Right atrium auricular region (tissue), 2 donors: ENCODE measurements around the gene SUN2. TPM values are rescaled to one million over a fixed set of nuclear protein-coding genes. Genes with fewer than 3 reads are reported as not detected.

Experiments used
- DNase-seq: peaks from one replicate; pipeline ENCODE4 v3.0.0-alpha.2; 2019; ENCODE audit warnings: low spot score
- H3K27ac ChIP-seq, 2 donors: fragments of 200-600 bp; sonication (generic); 1 replicate in 1 of 2; 2 replicates in 1 of 2; pipeline ENCODE4 v1.5.1; 2016 to 2019
- H3K27me3 ChIP-seq, 2 donors: fragments of 200-600 bp; sonication (generic); one replicate each; pipeline versions ENCODE4 v1.5.1 to v1.6.0; 2017 to 2019
- H3K36me3 ChIP-seq: fragments of 200-600 bp; sonication (generic); one replicate; pipeline ENCODE4 v1.5.1; 2016
- H3K4me1 ChIP-seq, 2 donors: fragments of 200-600 bp; sonication (generic); one replicate each; pipeline versions ENCODE4 v1.5.1 to v1.6.0; 2017 to 2019
- H3K4me3 ChIP-seq, 2 donors: fragments of 200-600 bp; sonication (generic); 1 replicate in 1 of 2; 2 replicates in 1 of 2; pipeline ENCODE4 v1.5.1; 2017 to 2019; ENCODE audit warnings: mild to moderate bottlenecking in 1 of 2, moderate library complexity in 1 of 2
- H3K9me3 ChIP-seq, 2 donors: fragments of 200-600 bp; sonication (generic); one replicate each; pipeline ENCODE4 v1.5.1; 2019
- CTCF ChIP-seq, 2 donors: fragments of 200-600 bp; sonication (generic); IDR thresholded peaks; one replicate each; pipeline ENCODE4 v1.5.1; 2019; ENCODE audit warnings: antibody characterized with exemption in 2 of 2
- total RNA-seq, 2 donors: library from RNA; depleted of rRNA; stranded (reverse); fragments of >200 nt; gene quantifications; one replicate each; pipeline ENCODE4 v1.1.0, GENCODE V29; 2016

Gene SUN2
- total RNA-seq, 2 donors from 2014 or later = 155 to 252 TPM

DNA sequence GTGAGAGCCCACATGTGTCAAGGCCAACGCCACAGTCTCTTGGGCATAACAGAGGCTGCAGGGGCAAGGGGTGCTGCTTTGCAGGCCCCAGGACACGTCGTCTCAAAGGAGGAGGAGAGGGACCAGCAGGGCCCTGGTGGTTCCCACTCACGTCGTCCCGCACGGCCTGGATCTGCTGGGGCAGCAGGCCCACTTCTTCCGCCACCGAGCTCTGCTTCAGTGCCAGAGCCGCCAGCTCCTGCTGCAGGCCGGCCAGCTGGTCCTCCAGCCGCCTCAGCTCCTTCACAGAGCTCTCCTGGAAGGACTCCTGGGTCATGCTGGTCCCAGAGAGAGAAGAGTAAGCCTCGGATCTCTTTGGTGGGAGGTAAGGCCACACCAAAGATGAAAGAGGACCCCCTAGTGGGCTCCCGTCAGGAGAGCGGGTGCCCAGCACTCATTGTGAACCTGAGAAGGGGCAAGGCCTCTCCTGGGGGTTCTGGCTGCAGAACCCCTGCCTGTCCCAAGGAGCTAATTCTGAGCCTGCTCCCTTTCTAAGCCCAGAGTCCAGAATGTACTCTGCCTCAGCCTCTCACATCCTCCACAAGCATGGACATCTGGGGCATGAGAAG is 15.6 kb downstream of the SUN2 start:
- no peak for DNase-seq
- Histone ChIP-seq H3K27ac (no peak overlapping the region), H3K27me3 (no peaks in the 10 kb centered on the region), H3K36me3 (peaks cover 99% of the 10 kb centered on the region), H3K4me1 (peaks cover 0 to 4% of the 10 kb centered on the region in 2 donors), H3K9me3 (no peaks in the 10 kb centered on the region), H3K4me3 (no peak overlapping the region)
- no peak for TF ChIP-seq CTCF (IDR thresholded peaks at IDR 0.05)

DNA sequence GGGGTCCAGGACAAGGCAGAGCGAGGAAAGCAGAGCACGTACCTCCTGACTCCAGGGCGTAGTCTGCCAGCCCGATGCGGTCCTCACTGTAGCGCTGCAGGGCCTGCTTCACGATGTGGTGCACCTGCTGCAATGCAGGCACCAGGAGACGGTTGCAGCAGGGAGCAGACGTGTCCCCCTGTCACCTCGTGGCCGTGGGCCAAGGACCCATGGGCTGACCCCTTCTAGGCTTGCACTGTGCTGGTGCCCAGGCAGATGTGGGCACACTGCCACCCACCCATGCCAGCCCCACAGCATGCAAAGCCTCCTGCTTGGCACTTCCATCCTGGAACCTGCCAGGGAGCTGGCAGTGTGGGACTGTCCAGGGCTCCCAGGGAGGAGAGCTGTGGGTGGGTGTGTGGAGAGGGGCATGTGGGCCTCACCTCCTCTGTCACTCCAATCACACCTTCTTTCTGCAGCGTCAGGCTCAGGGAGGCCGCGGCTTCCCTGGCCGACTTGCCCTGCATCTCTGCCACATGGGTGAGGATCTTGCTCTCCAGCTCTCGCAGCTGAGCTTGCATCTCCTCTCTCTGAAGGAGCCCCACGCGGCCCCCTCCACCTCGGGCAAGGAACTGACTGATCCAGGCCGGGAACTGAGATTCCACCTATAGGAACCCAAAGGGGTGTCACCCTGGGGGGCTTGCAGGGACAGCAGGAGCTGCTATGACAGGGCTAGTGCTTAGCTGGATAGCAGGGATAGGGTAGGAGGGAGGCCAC is 16.3 kb downstream of the SUN2 start:
- no peaks in the 10 kb centered on the region for H3K27me3 ChIP-seq
- H3K27ac ChIP-seq = no peak overlapping the region
- TF ChIP-seq CTCF (IDR thresholded peaks at IDR 0.05) = no peak
- no peak overlapping the region for H3K4me3 ChIP-seq
- H3K36me3 ChIP-seq = peaks cover 98% of the 10 kb centered on the region
- no peaks in the 10 kb centered on the region for H3K9me3 ChIP-seq
- peaks cover 0 to 10% of the 10 kb centered on the region in 2 donors for H3K4me1 ChIP-seq
- no peak for DNase-seq

GRCh38 chr22:38738475-38739070 is 17.2 kb downstream of the SUN2 start:
- H3K9me3 ChIP-seq = no peaks in the 10 kb centered on the region
- no peak overlapping the region for H3K27ac ChIP-seq
- no peak overlapping the region for H3K4me3 ChIP-seq
- peaks cover 89% of the 10 kb centered on the region for H3K36me3 ChIP-seq
- no peaks in the 10 kb centered on the region for H3K27me3 ChIP-seq
- no peak for TF ChIP-seq CTCF (IDR thresholded peaks at IDR 0.05)
- DNase-seq = no peak
- peaks cover 0 to 19% of the 10 kb centered on the region in 2 donors for H3K4me1 ChIP-seq

GRCh38 chr22:38737302-38738060 is 18.3 kb downstream of the SUN2 start:
- Histone ChIP-seq H3K27me3 (no peaks in the 10 kb centered on the region), H3K4me1 (peaks cover 0 to 30% of the 10 kb centered on the region in 2 donors), H3K27ac (no peak overlapping the region), H3K9me3 (no peaks in the 10 kb centered on the region), H3K36me3 (peaks cover 79% of the 10 kb centered on the region), H3K4me3 (no peak overlapping the region)
- DNase-seq = no peak
- TF ChIP-seq CTCF (IDR thresholded peaks at IDR 0.05) = no peak

GRCh38 chr22:38736257-38736570 is 19.6 kb downstream of the SUN2 start:
- no peak for DNase-seq
- peaks cover 0 to 39% of the 10 kb centered on the region in 2 donors for H3K4me1 ChIP-seq

More at GRCh38 chr22:38736257-38736570, 19.6 kb downstream of the SUN2 start:
- no peak for TF ChIP-seq CTCF (IDR thresholded peaks at IDR 0.05)
- Histone ChIP-seq H3K4me3 (no peak overlapping the region), H3K9me3 (no peaks in the 10 kb centered on the region), H3K36me3 (peaks cover 74% of the 10 kb centered on the region), H3K27me3 (no peaks in the 10 kb centered on the region), H3K27ac (no peak overlapping the region)
